GM18951 (cell line): ENCODE measurements around the gene ENPP7.

Experiments
- POLR2A ChIP-seq: IDR thresholded peaks from 4 replicates; pipeline ENCODE4 v1.6.1; 2011; ENCODE audit warnings: mild to moderate bottlenecking; ENCODE audit not compliant: insufficient read length, insufficient read depth; ENCODE audit errors: extremely low read depth
- in situ Hi-C: fragments of 300-500 bp; cut with MboI; formaldehyde crosslinking; loops from one replicate; pipeline ENCODE4 v1.12.0; 2022; ENCODE audit warnings: low sequenced_read_pairs, mixed read lengths, inconsistent platforms; ENCODE audit not compliant: unreplicated experiment

The ENPP7 gene, protein sequence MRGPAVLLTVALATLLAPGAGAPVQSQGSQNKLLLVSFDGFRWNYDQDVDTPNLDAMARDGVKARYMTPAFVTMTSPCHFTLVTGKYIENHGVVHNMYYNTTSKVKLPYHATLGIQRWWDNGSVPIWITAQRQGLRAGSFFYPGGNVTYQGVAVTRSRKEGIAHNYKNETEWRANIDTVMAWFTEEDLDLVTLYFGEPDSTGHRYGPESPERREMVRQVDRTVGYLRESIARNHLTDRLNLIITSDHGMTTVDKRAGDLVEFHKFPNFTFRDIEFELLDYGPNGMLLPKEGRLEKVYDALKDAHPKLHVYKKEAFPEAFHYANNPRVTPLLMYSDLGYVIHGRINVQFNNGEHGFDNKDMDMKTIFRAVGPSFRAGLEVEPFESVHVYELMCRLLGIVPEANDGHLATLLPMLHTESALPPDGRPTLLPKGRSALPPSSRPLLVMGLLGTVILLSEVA

GRCh38 chr17:79730769-79731483, at the start of gene ENPP7:
Gene ENPP7 (plus strand): TSS chr17:79730943. CDS start chr17:79731140, 197 bp downstream.
- TF ChIP-seq POLR2A: no peak

DNA sequence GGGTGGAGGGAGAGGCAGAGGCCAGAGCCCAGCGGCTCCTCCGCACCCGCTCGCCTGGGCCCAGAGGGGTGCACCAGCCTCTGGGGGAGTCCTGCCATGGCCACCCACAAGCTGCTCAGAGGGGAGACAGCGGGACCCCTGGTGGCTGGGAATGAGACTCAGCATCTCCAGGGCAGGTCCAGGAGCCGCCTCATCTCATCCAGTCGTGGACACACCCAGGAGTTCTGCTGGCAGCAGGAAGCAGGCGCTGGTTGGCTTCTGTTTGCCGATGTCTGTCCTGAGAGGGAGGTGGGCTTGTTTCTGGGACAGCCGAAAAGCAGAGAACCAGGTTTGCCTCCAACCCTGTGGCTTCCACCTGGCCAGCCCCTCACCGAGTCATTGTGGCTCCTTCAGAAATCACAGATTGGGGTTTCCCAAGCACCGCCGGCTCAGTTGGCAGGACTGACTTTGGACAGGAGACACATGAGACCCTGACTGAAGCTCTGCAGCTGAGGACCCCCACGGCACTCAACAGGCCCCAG, 49.6 kb upstream of the ENPP7 start:
- no peak for TF ChIP-seq POLR2A
- in situ Hi-C loops: no loop called here

More at GRCh38 chr17:79730769-79731483, at the start of gene ENPP7:
- in situ Hi-C loops: no loop called here

GRCh38 chr17:79681628-79682261, 49.0 kb upstream of the ENPP7 start:
- in situ Hi-C loops: no loop called here
- TF ChIP-seq POLR2A: no peak

DNA sequence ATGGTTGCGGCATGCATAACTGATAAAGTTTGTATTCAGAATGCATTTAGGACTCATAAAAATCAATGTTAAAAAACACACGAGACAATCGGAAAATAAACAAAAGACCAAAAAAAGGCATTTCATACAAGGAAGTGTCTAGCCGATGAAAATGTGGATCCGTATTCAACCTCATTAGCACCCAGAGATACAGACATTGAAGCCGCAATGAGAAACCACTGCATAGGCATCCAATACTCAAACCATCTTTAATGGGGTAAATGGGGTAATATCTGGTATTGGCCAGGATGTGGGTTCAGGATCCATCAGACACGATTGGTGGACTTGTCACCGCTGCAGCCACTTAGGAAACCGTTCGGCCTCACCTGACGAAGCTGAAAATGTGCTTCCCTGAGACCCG, 47.4 kb upstream of the ENPP7 start:
- no peak for TF ChIP-seq POLR2A
- in situ Hi-C loops: no loop called here

DNA sequence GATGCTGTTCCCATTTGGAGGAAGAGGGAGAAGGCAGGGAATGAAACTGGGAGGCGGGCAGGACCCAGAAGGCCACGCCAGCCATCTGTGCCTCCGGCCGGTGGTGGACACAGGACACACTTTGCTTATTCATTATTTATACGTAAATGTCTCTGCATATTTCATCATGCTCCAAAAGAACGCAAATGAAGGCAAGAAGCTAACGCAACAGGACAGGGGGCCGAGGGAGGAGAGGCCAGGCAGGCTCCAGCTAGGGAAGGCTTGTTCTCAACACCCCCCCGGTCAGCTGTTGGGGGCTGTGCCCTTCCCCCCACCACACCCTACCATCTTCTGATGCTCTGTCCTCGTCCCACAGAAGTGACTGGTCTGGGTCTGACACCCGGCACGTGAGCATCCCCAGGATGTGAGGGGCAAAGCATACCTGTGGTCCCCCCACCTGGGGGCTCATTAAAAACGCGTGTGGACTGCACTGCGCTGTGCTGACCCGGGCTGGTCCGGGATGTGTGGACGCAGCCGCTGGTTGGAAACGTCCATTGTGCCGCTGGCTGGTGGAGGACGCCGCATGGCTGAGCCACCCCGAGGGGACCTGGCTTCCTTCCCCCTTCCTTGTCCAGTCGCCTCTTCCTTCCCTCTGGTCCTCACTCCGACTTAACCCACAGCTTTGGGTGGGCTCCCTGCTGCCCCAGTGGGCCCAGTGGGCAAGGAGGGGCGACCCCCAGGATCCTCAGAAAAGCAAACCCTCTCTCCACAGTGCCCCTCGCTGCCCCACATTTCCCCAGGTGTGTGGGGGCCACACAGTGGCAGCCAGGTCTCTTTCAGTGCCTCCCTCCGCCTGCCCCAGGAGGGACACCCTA, 46.4 kb upstream of the ENPP7 start:
- in situ Hi-C loops: no loop called here
- no peak for TF ChIP-seq POLR2A

GRCh38 chr17:79685121-79685520, 45.6 kb upstream of the ENPP7 start:
- TF ChIP-seq POLR2A: no peak
- in situ Hi-C loops: no loop called here

DNA sequence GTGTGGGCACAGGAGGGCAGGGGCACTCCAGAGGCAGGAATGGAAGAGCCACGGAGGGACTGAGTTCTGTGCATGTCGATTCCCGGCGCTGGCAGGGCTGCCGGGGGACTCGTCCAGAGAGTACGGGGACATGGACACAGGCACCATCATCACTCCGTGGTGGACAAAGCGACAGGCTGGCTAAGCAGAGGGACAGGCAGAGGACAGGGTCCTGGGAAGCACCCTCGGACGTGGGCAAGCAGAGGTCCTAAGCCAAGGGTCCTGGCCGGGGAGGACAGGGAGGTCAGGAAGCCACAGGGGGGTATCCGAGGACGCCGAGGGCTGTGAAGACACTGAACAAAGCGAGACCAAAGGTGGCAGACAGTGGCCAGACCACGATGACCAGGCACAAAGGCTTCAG, 44.3 kb upstream of the ENPP7 start:
- no peak for TF ChIP-seq POLR2A
- in situ Hi-C loops: no loop called here

- no peak for TF ChIP-seq POLR2A
- in situ Hi-C loops: no loop called here
Measured at GRCh38 chr17:79690466-79690865, 40.3 kb upstream of the ENPP7 start.

DNA sequence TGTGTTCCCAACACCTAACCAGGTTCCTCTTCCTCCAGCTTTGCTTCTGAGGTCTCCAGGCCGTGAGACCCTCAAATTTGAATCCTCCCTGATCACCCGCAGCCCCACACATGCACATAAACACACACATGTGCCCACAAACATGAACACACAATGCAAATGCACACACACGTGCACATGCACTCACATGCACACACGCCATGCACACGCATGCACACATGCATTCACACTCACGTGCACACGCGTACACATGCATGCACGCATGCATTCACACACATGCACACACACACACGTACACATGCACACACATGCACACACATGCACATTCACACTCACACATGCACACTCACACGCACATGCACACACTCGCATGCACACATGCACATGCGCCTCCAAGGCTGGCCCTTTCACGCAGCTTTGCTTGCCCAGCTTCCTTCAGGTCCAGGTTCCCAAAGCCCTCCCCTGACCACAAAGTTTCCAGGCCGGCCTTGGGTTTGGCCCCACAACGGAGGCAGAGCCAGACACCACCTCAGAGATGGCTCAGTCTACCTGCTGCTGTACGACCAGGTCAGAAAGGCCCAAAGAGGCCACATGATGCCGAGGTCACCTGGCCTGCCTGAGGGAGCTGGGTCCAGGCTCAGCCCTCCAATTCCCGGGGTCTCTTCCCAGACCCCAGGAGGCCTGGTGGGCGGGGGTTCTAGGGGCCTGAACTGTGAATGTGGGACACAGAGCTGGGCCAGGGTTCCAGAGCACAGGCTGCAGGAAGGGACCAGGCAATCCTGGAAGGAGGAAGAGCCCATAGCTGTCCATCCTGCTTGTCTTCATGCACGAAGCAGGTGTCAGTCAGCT, 39.5 kb upstream of the ENPP7 start:
- TF ChIP-seq POLR2A: no peak
- in situ Hi-C loops: no loop called here

- no peak for TF ChIP-seq POLR2A
- in situ Hi-C loops: no loop called here
Measured at GRCh38 chr17:79691931-79692330, 38.8 kb upstream of the ENPP7 start.

DNA sequence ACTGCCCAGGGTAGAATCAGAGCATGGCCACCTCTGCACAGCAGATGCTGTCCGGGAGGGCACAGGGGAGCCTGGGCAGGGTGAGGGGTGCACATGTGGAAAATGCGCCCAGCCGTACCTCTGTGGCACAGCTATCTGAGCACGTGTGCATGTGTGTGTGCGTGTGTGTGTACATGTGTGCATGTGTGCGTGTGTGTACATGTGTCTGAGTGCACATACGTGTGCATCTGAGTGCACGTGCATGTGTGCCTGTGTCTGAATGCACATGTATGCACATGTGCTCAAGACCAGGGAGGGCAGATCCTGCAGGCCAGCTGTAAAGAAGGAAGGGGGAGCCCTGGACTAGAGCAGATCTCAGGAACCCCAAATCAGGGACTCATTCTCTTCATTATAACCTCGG, 37.3 kb upstream of the ENPP7 start:
- TF ChIP-seq POLR2A: no peak
- in situ Hi-C loops: no loop called here
